CD4-positive, alpha-beta T cell treated with Interleukin-2 at 100 ng/mL for 4 hours (primary cell): ENCODE results near the gene MAGEA9B.
"Not testable (repeated sequence)": the region's sequence is repeated elsewhere in the genome, so short reads cannot be mapped to it uniquely, and the experiment has no call there.

Experiments
- DNase-seq: peaks from one replicate; pipeline ENCODE4 v3.0.0-alpha.2; 2020; ENCODE audit warnings: low spot score

MAGEA9B gene

GRCh38 chrX:149570668-149571067, 16.6 kb downstream of the MAGEA9B start:
- no peak for DNase-seq

- no peak for DNase-seq
Measured at GRCh38 chrX:149569770-149570169, 17.5 kb downstream of the MAGEA9B start.

GRCh38 chrX:149568701-149569296, 18.5 kb downstream of the MAGEA9B start:
- no peak for DNase-seq

- no peak for DNase-seq
Measured at GRCh38 chrX:149567621-149568417, 19.4 kb downstream of the MAGEA9B start.

GRCh38 chrX:149563359-149563758, 23.9 kb downstream of the MAGEA9B start:
- no peak for DNase-seq

- not testable (repeated sequence) for DNase-seq
Measured at GRCh38 chrX:149555251-149555650, 32.0 kb downstream of the MAGEA9B start.

- not testable (repeated sequence) for DNase-seq
Measured at GRCh38 chrX:149551939-149552248, 35.4 kb downstream of the MAGEA9B start.

GRCh38 chrX:149551245-149551938, 35.9 kb downstream of the MAGEA9B start:
- not testable (repeated sequence) for DNase-seq

- not testable (repeated sequence) for DNase-seq
Measured at GRCh38 chrX:149550454-149550853, 36.8 kb downstream of the MAGEA9B start.

GRCh38 chrX:149549701-149550100, 37.6 kb downstream of the MAGEA9B start, which contains the start of gene HSFX3:
TSS of gene HSFX3 (minus strand) at chrX:149549924. CDS start at chrX:149549852, 72 bp downstream.
- not testable (repeated sequence) for DNase-seq

GRCh38 chrX:149547782-149548181, 39.5 kb downstream of the MAGEA9B start:
- not testable (repeated sequence) for DNase-seq

- not testable (repeated sequence) for DNase-seq
Measured at GRCh38 chrX:149546962-149547361, 40.3 kb downstream of the MAGEA9B start.

- DNase-seq = not testable (repeated sequence)
Measured at GRCh38 chrX:149545545-149546543, 41.4 kb downstream of the MAGEA9B start.

GRCh38 chrX:149541521-149542047, 45.7 kb downstream of the MAGEA9B start:
- DNase-seq = no peak

GRCh38 chrX:149540621-149541520, 46.4 kb downstream of the MAGEA9B start, which contains the start of gene EOLA1:
TSS of gene EOLA1 (plus strand) at chrX:149541012. CDS start at chrX:149545631, 4,619 bp downstream.
- DNase-seq = peak; percentile 91

- DNase-seq = peak; percentile 89
Measured at GRCh38 chrX:149540131-149540620, 47.1 kb downstream of the MAGEA9B start.

GRCh38 chrX:149539283-149540130, 47.8 kb downstream of the MAGEA9B start:
- peak; percentile 92 for DNase-seq

GRCh38 chrX:149537474-149537873, 49.8 kb downstream of the MAGEA9B start:
- not testable (repeated sequence) for DNase-seq
